BE2C (cell line): Measurements from ENCODE around the gene HNRNPUL1.
"Not testable (repeated sequence)": the region's sequence is repeated elsewhere in the genome, so short reads cannot be mapped to it uniquely, and the experiment has no call there.

Experiments used
- DNase-seq: peaks from one replicate; pipeline ENCODE4 v3.0.0-alpha.2; 2020
- H3K27me3 ChIP-seq: fragments of 250-450 bp; sonication (Bioruptor Pico); 2 replicates; pipeline ENCODE4 v1.5.1; 2020; ENCODE audit warnings: mild to moderate bottlenecking
- H3K36me3 ChIP-seq: fragments of 250-450 bp; sonication (Bioruptor Pico); 2 replicates; pipeline ENCODE4 v1.5.1; 2020; ENCODE audit warnings: mild to moderate bottlenecking
- H3K4me1 ChIP-seq: fragments of 250-450 bp; sonication (Bioruptor Pico); 2 replicates; pipeline ENCODE4 v1.5.1; 2020
- H3K4me3 ChIP-seq: 2 replicates; pipeline ENCODE4 v1.5.1; 2011; ENCODE audit warnings: low read depth, low read length
- H3K9me3 ChIP-seq: fragments of 250-450 bp; sonication (Bioruptor Pico); 2 replicates; pipeline ENCODE4 v1.5.1; 2020
- CTCF ChIP-seq: IDR thresholded peaks from 2 replicates; pipeline ENCODE4 v1.5.1; 2012; ENCODE audit warnings: mild to moderate bottlenecking, low read depth, low read length

HNRNPUL1 gene

GRCh38 chr19:41344162-41344561, 80.0 kb downstream of the HNRNPUL1 start:
- Histone ChIP-seq H3K27me3 (no peaks in the 10 kb centered on the region), H3K36me3 (no peaks in the 10 kb centered on the region; the same call in 1 of the 2 replicates), H3K4me3 (no peak overlapping the region)

DNA sequence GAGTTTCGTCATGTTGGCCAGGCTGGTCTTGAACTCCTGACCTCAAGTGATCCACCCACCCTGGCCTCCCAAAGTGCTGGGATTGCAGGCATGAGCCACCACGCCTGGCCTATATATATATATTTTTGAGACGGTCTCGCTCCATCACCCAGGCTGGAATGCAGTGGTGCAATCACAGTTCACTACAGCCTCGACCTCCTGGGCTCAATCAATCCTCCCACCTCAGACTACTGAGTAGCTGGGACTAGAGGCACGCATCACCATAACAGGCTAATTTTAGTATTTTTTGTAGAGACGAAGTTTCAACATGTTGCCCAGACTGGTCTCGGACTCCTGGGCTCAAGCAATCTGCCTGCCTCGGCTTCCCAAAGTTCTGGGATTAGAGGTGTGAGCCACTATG, 82.7 kb downstream of the HNRNPUL1 start:
- DNase-seq, H3K27me3 ChIP-seq, H3K9me3 ChIP-seq, H3K4me1 ChIP-seq, H3K4me3 ChIP-seq, H3K36me3 ChIP-seq: not testable (repeated sequence)

More at GRCh38 chr19:41344162-41344561, 80.0 kb downstream of the HNRNPUL1 start:
- H3K9me3 ChIP-seq, result no peaks in the 10 kb centered on the region
- no peak for TF ChIP-seq CTCF
- no peak for DNase-seq
- H3K4me1 ChIP-seq, result no peaks in the 10 kb centered on the region

- Histone ChIP-seq H3K4me3 (peak overlapping the region; percentile 75), H3K36me3 (no peaks in the 10 kb centered on the region), H3K4me1 (0 out of 2 replicates have a peak, but pooled peaks cover 3% of the 10 kb centered on the region), H3K27me3 (peaks cover 27% of the 10 kb centered on the region), H3K9me3 (no peaks in the 10 kb centered on the region)
- no peak for DNase-seq
- no peak for TF ChIP-seq CTCF
Observed at GRCh38 chr19:41350735-41351338, 86.7 kb downstream of the HNRNPUL1 start.

GRCh38 chr19:41351339-41352245, 87.4 kb downstream of the HNRNPUL1 start:
- Histone ChIP-seq H3K36me3 (no peaks in the 10 kb centered on the region), H3K4me1 (0 out of 2 replicates have a peak, but pooled peaks cover 3% of the 10 kb centered on the region), H3K4me3 (peak overlapping the region; percentile 75), H3K9me3 (no peaks in the 10 kb centered on the region), H3K27me3 (peaks cover 27% of the 10 kb centered on the region)
- peak; percentile 46 for DNase-seq
- TF ChIP-seq CTCF, result no peak

- H3K27me3 ChIP-seq, result peaks cover 27% of the 10 kb centered on the region
- no peaks in the 10 kb centered on the region for H3K9me3 ChIP-seq
- no peak for TF ChIP-seq CTCF
- H3K36me3 ChIP-seq, result no peaks in the 10 kb centered on the region
- H3K4me3 ChIP-seq, result peak overlapping the region; percentile 75
- 0 out of 2 replicates have a peak, but pooled peaks cover 3% of the 10 kb centered on the region for H3K4me1 ChIP-seq
- DNase-seq, result no peak
Observed at GRCh38 chr19:41352279-41352608, 88.1 kb downstream of the HNRNPUL1 start.

DNA sequence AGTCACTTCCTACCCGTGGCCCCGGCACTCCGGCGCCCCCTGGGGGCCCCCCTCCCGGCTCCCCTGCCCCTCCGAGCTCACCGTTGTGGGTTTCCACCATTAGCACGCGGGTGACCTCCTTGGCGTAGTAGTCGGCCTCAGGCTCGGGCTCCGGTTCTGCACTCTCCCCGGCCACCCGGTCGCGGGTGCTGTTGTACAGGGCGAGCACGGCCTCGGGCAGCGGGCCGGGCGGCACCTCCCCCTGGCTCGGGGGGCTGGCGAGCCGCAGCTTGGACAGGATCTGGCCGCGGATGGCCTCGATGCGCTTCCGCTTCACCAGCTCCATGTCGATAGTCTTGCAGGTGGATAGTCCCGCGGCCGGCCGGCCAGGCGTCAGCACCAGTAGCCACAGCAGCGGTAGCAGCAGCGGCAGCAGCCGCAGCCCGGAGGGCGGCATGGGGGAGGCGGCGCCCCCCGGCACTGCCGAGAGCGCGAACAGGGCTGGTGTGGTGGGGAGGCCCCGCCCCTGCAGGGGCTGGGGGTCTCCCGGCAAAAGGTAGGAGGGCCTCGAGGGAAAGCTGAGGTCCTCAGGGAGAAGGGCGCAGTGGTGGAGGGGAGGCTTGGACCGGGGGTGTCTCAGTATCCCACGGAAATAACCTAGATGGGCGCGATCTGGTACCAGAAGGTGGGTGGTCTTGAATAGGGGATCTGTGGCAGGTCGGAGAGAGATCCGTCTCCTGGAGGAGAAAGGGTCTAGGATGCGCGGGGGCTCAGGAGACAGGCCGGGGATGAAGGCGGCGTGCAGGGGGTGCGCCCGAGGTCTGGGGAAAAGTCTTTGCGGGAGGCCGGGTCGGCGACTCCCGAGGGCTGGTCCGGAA, 88.7 kb downstream of the HNRNPUL1 start:
- Histone ChIP-seq H3K27me3 (peaks cover 27% of the 10 kb centered on the region), H3K36me3 (no peaks in the 10 kb centered on the region), H3K4me1 (0 out of 2 replicates have a peak, but pooled peaks cover 3% of the 10 kb centered on the region), H3K9me3 (no peaks in the 10 kb centered on the region), H3K4me3 (peak overlapping the region; percentile 75)
- peak; percentile 72 for DNase-seq
- TF ChIP-seq CTCF, result peak; percentile 57
